ENCODE measurements around the gene ATP6V1B1. TPM values are rescaled to one million over a fixed set of nuclear protein-coding genes. Genes with fewer than 3 reads are reported as not detected.

ATP6V1B1 gene
- total RNA-seq, 2 experiments from 2014 or later, result not detected

DNA sequence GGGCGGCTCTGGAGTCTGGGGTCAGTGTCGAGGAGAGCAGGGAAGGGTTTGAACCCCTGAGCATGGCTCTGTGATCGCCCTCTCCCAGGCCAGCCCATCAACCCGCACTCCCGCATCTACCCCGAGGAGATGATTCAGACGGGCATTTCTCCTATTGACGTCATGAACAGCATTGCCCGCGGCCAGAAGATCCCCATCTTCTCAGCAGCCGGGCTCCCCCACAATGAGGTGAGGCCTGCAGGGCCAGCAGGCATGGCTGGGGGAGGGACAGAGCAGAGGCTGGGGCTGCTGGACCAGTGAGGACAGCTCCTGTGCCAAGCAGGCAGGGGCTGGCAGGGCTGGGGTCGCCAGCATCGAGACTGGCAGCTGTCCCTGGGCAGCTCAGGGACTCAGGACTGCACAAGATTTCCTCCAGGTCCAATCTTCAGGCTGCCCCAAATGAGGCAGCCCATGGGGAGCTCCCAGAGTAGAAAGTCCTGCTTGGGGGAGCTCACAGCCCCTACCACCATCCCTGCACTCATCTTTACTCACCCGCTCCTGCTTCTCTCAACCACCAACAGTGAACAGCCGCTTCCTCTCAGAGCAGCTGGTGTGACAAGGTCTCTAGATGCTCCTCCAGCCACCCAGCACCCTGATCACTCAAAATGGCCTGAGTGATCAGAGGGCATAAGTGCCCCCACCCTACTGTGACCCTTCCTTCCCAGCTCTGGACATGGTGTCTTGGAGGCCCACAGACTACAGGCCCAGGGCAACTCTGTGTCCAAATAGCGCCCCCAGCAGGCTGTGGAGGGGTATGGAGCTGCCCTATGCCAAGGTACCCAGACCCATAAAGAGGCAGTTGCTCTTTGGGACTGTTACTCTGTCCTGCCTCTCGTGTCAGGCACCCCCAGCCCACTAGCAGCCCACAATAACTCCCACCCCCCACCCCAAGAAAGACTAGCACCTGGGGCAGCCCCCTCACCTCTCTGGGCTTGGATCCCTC lies 24.4 kb downstream of the ATP6V1B1 start:
- no peaks in the 10 kb centered on the region for H3K9me3 Mint-ChIP-seq
- H3K4me1 ChIP-seq (ENCODE audit: insufficient read depth, low read length), result peaks cover 13% of the 10 kb centered on the region
- H3K27me3 Mint-ChIP-seq, result peaks cover 69% of the 10 kb centered on the region
- no peaks in the 10 kb centered on the region for H3K36me3 Mint-ChIP-seq (ENCODE audit: low read depth)
- peaks cover 6% of the 10 kb centered on the region for H3K4me1 Mint-ChIP-seq (ENCODE audit: low read depth)
- peaks cover 22 to 35% of the 10 kb centered on the region in 2 experiments for H3K27me3 ChIP-seq (ENCODE audit: control insufficient read depth in 1 of 2, insufficient read depth in 2 of 2, low read length in 2 of 2)
- ChIA-PET CTCF (interaction anchor here (1.5 kb wide), 1 partner anchor 25 kb away, joined by 4 read pairs; no protein-coding TSS in a partner anchor), POLR2A (interaction anchor here (0.6 kb wide), 1 partner anchor 12 kb away, joined by 3 read pairs; no protein-coding TSS in a partner anchor)
- no peak overlapping the region for H3K4me3 ChIP-seq (ENCODE audit: low read length)
- intact Hi-C loops (cut with DNase I, micrococcal nuclease), result no loop called here
- no peak overlapping the region for H3K27ac Mint-ChIP-seq
- H3K9me3 ChIP-seq (ENCODE audit: control insufficient read depth in 1 of 2, insufficient read depth in 1 of 2, low read length in 2 of 2), result no peaks in the 10 kb centered on the region
- H3K27ac ChIP-seq (ENCODE audit: low read depth in 1 of 2, low read length in 2 of 2), result no peak overlapping the region
- TF ChIP-seq, protein P1, sequence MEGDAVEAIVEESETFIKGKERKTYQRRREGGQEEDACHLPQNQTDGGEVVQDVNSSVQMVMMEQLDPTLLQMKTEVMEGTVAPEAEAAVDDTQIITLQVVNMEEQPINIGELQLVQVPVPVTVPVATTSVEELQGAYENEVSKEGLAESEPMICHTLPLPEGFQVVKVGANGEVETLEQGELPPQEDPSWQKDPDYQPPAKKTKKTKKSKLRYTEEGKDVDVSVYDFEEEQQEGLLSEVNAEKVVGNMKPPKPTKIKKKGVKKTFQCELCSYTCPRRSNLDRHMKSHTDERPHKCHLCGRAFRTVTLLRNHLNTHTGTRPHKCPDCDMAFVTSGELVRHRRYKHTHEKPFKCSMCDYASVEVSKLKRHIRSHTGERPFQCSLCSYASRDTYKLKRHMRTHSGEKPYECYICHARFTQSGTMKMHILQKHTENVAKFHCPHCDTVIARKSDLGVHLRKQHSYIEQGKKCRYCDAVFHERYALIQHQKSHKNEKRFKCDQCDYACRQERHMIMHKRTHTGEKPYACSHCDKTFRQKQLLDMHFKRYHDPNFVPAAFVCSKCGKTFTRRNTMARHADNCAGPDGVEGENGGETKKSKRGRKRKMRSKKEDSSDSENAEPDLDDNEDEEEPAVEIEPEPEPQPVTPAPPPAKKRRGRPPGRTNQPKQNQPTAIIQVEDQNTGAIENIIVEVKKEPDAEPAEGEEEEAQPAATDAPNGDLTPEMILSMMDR (IDR thresholded peaks at IDR 0.05), result no peak
- no peak for ATAC-seq (ENCODE audit: poor library complexity)
- H3K36me3 ChIP-seq (ENCODE audit: insufficient read depth, low read length), result no peaks in the 10 kb centered on the region
- no peak overlapping the region for H3K4me3 Mint-ChIP-seq
- DNase-seq, result no peak

DNA sequence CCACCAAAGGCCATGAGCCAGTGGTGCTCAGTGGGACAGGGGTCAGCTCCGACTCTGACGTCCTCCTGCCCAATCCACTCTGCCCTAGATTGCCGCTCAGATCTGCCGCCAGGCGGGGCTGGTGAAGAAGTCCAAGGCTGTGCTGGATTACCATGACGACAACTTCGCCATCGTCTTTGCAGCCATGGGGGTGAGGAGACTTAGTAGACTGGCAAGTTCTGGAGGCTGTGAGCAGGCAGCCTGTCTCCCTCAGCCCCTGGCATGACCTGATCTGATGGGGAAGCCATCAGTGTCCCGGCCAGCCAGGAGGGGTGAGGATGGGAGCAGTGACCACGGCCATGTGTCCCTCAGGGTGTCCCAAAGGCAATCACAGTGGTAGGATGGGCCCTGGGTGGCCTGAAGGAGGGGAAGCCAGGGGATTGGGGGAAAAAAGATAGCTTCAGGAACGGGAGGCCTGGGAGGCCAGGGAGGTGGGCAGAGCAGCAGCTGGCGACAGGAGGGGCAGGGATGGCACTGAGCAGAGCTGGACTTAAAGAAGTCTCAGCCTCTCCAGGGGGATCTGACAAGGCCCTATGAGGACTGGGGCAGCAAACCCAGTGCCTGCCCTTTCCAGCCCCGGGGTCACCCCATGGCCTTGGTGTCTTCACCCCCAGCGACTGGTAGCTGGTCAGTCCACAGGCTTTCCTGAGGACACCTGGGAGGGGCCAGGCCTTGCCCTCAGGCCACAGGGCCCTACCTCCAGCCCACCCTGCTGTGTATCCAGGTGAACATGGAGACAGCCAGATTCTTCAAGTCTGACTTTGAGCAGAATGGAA lies 25.3 kb downstream of the ATP6V1B1 start:
- peaks cover 17% of the 10 kb centered on the region for H3K4me1 ChIP-seq (ENCODE audit: insufficient read depth, low read length)
- Mint-ChIP-seq H3K27ac (no peak overlapping the region), H3K4me1 (ENCODE audit: low read depth) (peaks cover 8% of the 10 kb centered on the region), H3K36me3 (ENCODE audit: low read depth) (no peaks in the 10 kb centered on the region), H3K9me3 (no peaks in the 10 kb centered on the region), H3K4me3 (no peak overlapping the region), H3K27me3 (peaks cover 64% of the 10 kb centered on the region)
- TF ChIP-seq, protein P1 (IDR thresholded peaks at IDR 0.05), result no peak
- H3K36me3 ChIP-seq (ENCODE audit: insufficient read depth, low read length), result no peaks in the 10 kb centered on the region
- intact Hi-C loops (cut with DNase I, micrococcal nuclease), result no loop called here
- H3K27me3 ChIP-seq (ENCODE audit: control insufficient read depth in 1 of 2, insufficient read depth in 2 of 2, low read length in 2 of 2), result peaks cover 22 to 33% of the 10 kb centered on the region in 2 experiments
- DNase-seq, result peak in 1 of 14 experiments; percentile 20
- ATAC-seq (ENCODE audit: poor library complexity), result no peak
- ChIA-PET POLR2A (interaction anchor here (0.6 kb wide), 1 partner anchor 13 kb away, joined by 3 read pairs; no protein-coding TSS in a partner anchor), CTCF (interaction anchor here (1.5 kb wide), 1 partner anchor 24 kb away, joined by 4 read pairs; no protein-coding TSS in a partner anchor)
- H3K27ac ChIP-seq (ENCODE audit: low read depth in 1 of 2, low read length in 2 of 2), result no peak overlapping the region
- H3K9me3 ChIP-seq (ENCODE audit: control insufficient read depth in 1 of 2, insufficient read depth in 1 of 2, low read length in 2 of 2), result no peaks in the 10 kb centered on the region
- no peak overlapping the region for H3K4me3 ChIP-seq (ENCODE audit: low read length)

- H3K27ac ChIP-seq (ENCODE audit: low read depth in 1 of 2, low read length in 2 of 2), result no peak overlapping the region
- peaks cover 17% of the 10 kb centered on the region for H3K4me1 ChIP-seq (ENCODE audit: insufficient read depth, low read length)
- intact Hi-C loops (cut with DNase I, micrococcal nuclease), result no loop called here
- H3K9me3 ChIP-seq (ENCODE audit: control insufficient read depth in 1 of 2, insufficient read depth in 1 of 2, low read length in 2 of 2), result no peaks in the 10 kb centered on the region
- no peaks in the 10 kb centered on the region for H3K9me3 Mint-ChIP-seq
- H3K27me3 Mint-ChIP-seq, result peaks cover 59% of the 10 kb centered on the region
- ChIA-PET POLR2A (no interaction called here), CTCF (no interaction called here)
- DNase-seq (no peak), ATAC-seq (ENCODE audit: poor library complexity) (no peak)
- H3K4me3 Mint-ChIP-seq, result no peak overlapping the region
- H3K4me3 ChIP-seq (ENCODE audit: low read length), result no peak overlapping the region
- peaks cover 22 to 30% of the 10 kb centered on the region in 2 experiments for H3K27me3 ChIP-seq (ENCODE audit: control insufficient read depth in 1 of 2, insufficient read depth in 2 of 2, low read length in 2 of 2)
- H3K36me3 Mint-ChIP-seq (ENCODE audit: low read depth), result no peaks in the 10 kb centered on the region
- TF ChIP-seq, protein P1 (IDR thresholded peaks at IDR 0.05), result no peak
- peaks cover 8% of the 10 kb centered on the region for H3K4me1 Mint-ChIP-seq (ENCODE audit: low read depth)
- no peaks in the 10 kb centered on the region for H3K36me3 ChIP-seq (ENCODE audit: insufficient read depth, low read length)
- H3K27ac Mint-ChIP-seq, result no peak overlapping the region
Observed at GRCh38 chr2:70961648-70961994, 25.9 kb downstream of the ATP6V1B1 start.

Data from CD4-positive, alpha-beta T cell (primary cell).